Panc1 (cell line): ENCODE measurements around the gene TAOK3. TPM values are rescaled to one million over a fixed set of nuclear protein-coding genes. Genes with fewer than 3 reads are reported as not detected.

ENCODE experiments used
- ATAC-seq: fragments of 200-7000 bp; cut with Tn5 transposase; 2 replicates; pipeline ENCODE4 v1.9.1; 2020; ENCODE audit warnings: mild to moderate bottlenecking, moderate library complexity
- BruUV-seq: library from RNA; stranded (reverse); fragments of 400-500 nt; replicated peaks from 2 replicates; lab custom pipeline; 2021; lab: Mats Ljungman, UMichigan
- CTCF ChIA-PET: fragments of 300-600 bp; sonication (Branson Sonifier 250); formaldehyde crosslinking; loops from one replicate; lab custom pipeline; 2022; ENCODE audit warnings: antibody characterized with exemption; lab: Charles Lee
- POLR2A ChIA-PET: fragments of 300-600 bp; sonication (Branson Sonifier 250); formaldehyde crosslinking; loops from one replicate; lab custom pipeline; 2022; ENCODE audit warnings: antibody characterized with exemption; lab: Charles Lee
- DNase-seq: peaks from one replicate; pipeline ENCODE4 v3.0.0-alpha.2; 2010; ENCODE audit warnings: low read depth, low spot score
- H3K27ac ChIP-seq: 2 replicates; pipeline ENCODE4 v1.5.1; 2011; ENCODE audit warnings: mild to moderate bottlenecking, low read length, inconsistent platforms
- H3K27me3 ChIP-seq: fragments of 200-500 bp; sonication (Bioruptor generic); 2 replicates; pipeline ENCODE4 v1.6.0; 2014; ENCODE audit warnings: low read length, inconsistent platforms; ENCODE audit not compliant: control insufficient read depth, insufficient read depth
- H3K36me3 ChIP-seq: fragments of 200-500 bp; sonication (Bioruptor generic); 2 replicates; pipeline ENCODE4 v1.5.1; 2014; ENCODE audit warnings: inconsistent platforms, mild to moderate bottlenecking, low read length, moderate library complexity; ENCODE audit not compliant: control insufficient read depth, insufficient read depth
- H3K4me1 ChIP-seq: 2 replicates; pipeline ENCODE4 v1.5.1; 2011; ENCODE audit warnings: inconsistent platforms, mild to moderate bottlenecking, low read length, moderate library complexity; ENCODE audit not compliant: control insufficient read depth, insufficient read depth
- H3K4me3 ChIP-seq, 2 experiments: 2 replicates each; pipeline ENCODE4 v1.5.1; 2011 to 2012; ENCODE audit warnings: low read depth in 2 of 2, low read length in 2 of 2, mild to moderate bottlenecking in 2 of 2, inconsistent platforms in 1 of 2, moderate library complexity in 1 of 2
- H3K9me3 ChIP-seq: fragments of 200-500 bp; sonication (Bioruptor generic); 2 replicates; pipeline ENCODE4 v1.5.1; 2014; ENCODE audit warnings: low read depth, mild to moderate bottlenecking, inconsistent platforms, low read length, moderate library complexity; ENCODE audit not compliant: control insufficient read depth, insufficient read depth
- CTCF ChIP-seq: fragments of 450-650 bp; IDR thresholded peaks from 2 replicates; pipeline ENCODE4 v1.5.1; 2017; ENCODE audit warnings: mild to moderate bottlenecking
- POLR2AphosphoS5 ChIP-seq: IDR thresholded peaks from 2 replicates; pipeline ENCODE4 v1.6.1; 2012; ENCODE audit warnings: mild to moderate bottlenecking, low read depth, low read length, moderate library complexity
- REST ChIP-seq, 2 experiments: IDR thresholded peaks; 2 replicates each; pipeline ENCODE4 v1.6.1; 2011 to 2012; ENCODE audit warnings: low read depth in 2 of 2, control low read depth in 1 of 2, low read length in 1 of 2, mild to moderate bottlenecking in 1 of 2, moderate library complexity in 1 of 2; ENCODE audit not compliant: insufficient read depth in 1 of 2
- SIN3A ChIP-seq: IDR thresholded peaks from 2 replicates; pipeline ENCODE4 v1.6.1; 2012; ENCODE audit warnings: low read depth, mild to moderate bottlenecking, low read length, moderate library complexity, borderline replicate concordance; ENCODE audit not compliant: insufficient read depth
- TCF7L2 ChIP-seq: IDR thresholded peaks from 2 replicates; pipeline ENCODE4 v1.6.1; 2011; ENCODE audit warnings: mild to moderate bottlenecking, low read depth, low read length, inconsistent platforms
- in situ Hi-C: cut with HindIII; loops from 2 replicates; pipeline ENCODE4 v1.10.0; 2016; ENCODE audit warnings: low sequenced_read_pairs, low pct_unique_long_range_greater_than_20kb
- intact Hi-C: fragments of 100-400 bp; cut with micrococcal nuclease; formaldehyde crosslinking; loops from one replicate; pipeline ENCODE4 v1.10.0; 2022; ENCODE audit not compliant: unreplicated experiment
- total RNA-seq: library from RNA; stranded (reverse); gene quantifications from one replicate; pipeline ENCODE4 v1.2.1, GENCODE V29; 2021; ENCODE audit not compliant: unreplicated experiment

TAOK3 gene
- total RNA-seq, 1 experiment from 2014 or later = 30.5 TPM

- H3K27ac ChIP-seq = no peak overlapping the region
- peaks cover 5% of the 10 kb centered on the region; the same call in 1 of the 2 replicates for H3K4me1 ChIP-seq
- ChIA-PET CTCF (no interaction called here), POLR2A (no interaction called here)
- H3K4me3 ChIP-seq = no peak overlapping the region
- BruUV-seq = no TSS peak
- intact Hi-C loops = no loop called here
- ATAC-seq (no peak), DNase-seq (no peak)
- no peaks in the 10 kb centered on the region for H3K9me3 ChIP-seq
- no peak for TF ChIP-seq POLR2AphosphoS5
- no peak for TF ChIP-seq TCF7L2
- no peak for TF ChIP-seq CTCF
- no peak for TF ChIP-seq SIN3A
- TF ChIP-seq REST (IDR thresholded peaks at IDR 0.05; ENCODE audit: insufficient read depth in 1 of 2, low read depth in 2 of 2, low read length in 1 of 2) = no peak
- no peaks in the 10 kb centered on the region for H3K36me3 ChIP-seq
- H3K27me3 ChIP-seq = no peaks in the 10 kb centered on the region
- in situ Hi-C loops = no loop called here
These were observed 44.0 kb downstream of the TAOK3 start for GRCh38 chr12:118328486-118329330.

- no TSS peak for BruUV-seq
- no peak for DNase-seq
- H3K4me3 ChIP-seq = no peak overlapping the region
- peaks cover 5% of the 10 kb centered on the region; the same call in 1 of the 2 replicates for H3K4me1 ChIP-seq
- intact Hi-C loops = no loop called here
- H3K27me3 ChIP-seq = no peaks in the 10 kb centered on the region
- POLR2A ChIA-PET = no interaction called here
- CTCF ChIA-PET = no interaction called here
- H3K27ac ChIP-seq = no peak overlapping the region
- no peak for ATAC-seq
- H3K36me3 ChIP-seq = no peaks in the 10 kb centered on the region
- H3K9me3 ChIP-seq = no peaks in the 10 kb centered on the region
- TF ChIP-seq SIN3A (no peak), POLR2AphosphoS5 (no peak), TCF7L2 (no peak), REST (IDR thresholded peaks at IDR 0.05; ENCODE audit: insufficient read depth in 1 of 2, low read depth in 2 of 2, low read length in 1 of 2) (no peak), CTCF (no peak)
- in situ Hi-C loops = no loop called here
These were observed 45.3 kb downstream of the TAOK3 start for GRCh38 chr12:118327391-118327790.
